ENCODE measurements around the gene TMEM92.

TMEM92 gene

GRCh38 chr17:50311112-50311460 lies 36.8 kb downstream of the TMEM92 start:
- H3K4me1 ChIP-seq (ENCODE audit: control insufficient read depth in 1 of 2, insufficient read depth in 2 of 2, low read length in 2 of 2): no peaks in the 10 kb centered on the region
- H4K12ac ChIP-seq (ENCODE audit: low read depth, low read length): no peak overlapping the region
- no peaks in the 10 kb centered on the region for H3K36me3 ChIP-seq (ENCODE audit: control insufficient read depth in 1 of 2, insufficient read depth in 2 of 2, low read length in 2 of 2)
- no peak overlapping the region for H3K4me3 ChIP-seq (ENCODE audit: low read depth, low read length)
- no peaks in the 10 kb centered on the region for H3K79me1 ChIP-seq (ENCODE audit: low read length)
- H4K8ac ChIP-seq (ENCODE audit: low read depth, low read length): no peak overlapping the region
- H3K27me3 ChIP-seq (ENCODE audit: insufficient read depth, low read length): no peaks in the 10 kb centered on the region
- H3K18ac ChIP-seq (ENCODE audit: low read length): no peak overlapping the region
- H3K9me3 ChIP-seq (ENCODE audit: insufficient read depth, low read depth, low read length): no peaks in the 10 kb centered on the region
- H2BK5ac ChIP-seq (ENCODE audit: low read depth, low read length, poor library complexity): no peak overlapping the region
- no CpG with 5 or more reads among the region's 1 CpG for WGBS (ENCODE audit: extremely low coverage, insufficient coverage, insufficient read length)
- no peak overlapping the region for H3K27ac ChIP-seq (ENCODE audit: low read depth, low read length)
- H2BK12ac ChIP-seq (ENCODE audit: low read length): no peak overlapping the region
- H2AK5ac ChIP-seq (ENCODE audit: low read length): no peak overlapping the region
- no peak overlapping the region for H3K4me2 ChIP-seq (ENCODE audit: low read length)
- no peak overlapping the region for H4K91ac ChIP-seq (ENCODE audit: low read depth, low read length)
- no peak overlapping the region for H2BK120ac ChIP-seq (ENCODE audit: insufficient read depth, low read length, poor library complexity)
- H2AFZ ChIP-seq (ENCODE audit: insufficient read depth, low read length, poor library complexity): no peak overlapping the region
- no peak overlapping the region for H3K9ac ChIP-seq (ENCODE audit: low read length)
- no peak for DNase-seq
- H3K4ac ChIP-seq (ENCODE audit: low read depth, low read length): no peak overlapping the region
- H3K23ac ChIP-seq (ENCODE audit: low read length): no peak overlapping the region
- no peaks in the 10 kb centered on the region for H3K79me2 ChIP-seq (ENCODE audit: control insufficient read depth, insufficient read depth, low read length, poor library complexity)
- no peak overlapping the region for H3K14ac ChIP-seq (ENCODE audit: low read length)

DNA sequence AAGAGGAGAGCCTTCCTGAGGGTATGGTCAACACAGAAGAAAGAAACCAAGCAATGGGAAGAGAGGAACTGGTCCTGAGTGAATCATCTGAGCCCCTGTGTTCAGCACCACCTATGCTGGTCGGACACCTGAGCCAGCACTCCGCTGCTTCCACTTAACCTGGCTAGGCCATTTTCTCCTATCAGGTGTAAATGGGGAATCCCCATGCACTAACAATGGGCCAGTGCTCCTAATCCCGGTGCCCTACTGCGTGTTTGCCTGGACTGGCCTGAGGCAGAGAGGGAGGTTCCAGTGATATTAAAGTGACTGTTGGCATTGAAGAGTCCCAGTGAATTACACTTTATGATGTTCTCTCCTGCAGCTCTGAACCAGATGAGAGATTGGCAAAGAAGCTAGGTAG lies 37.2 kb downstream of the TMEM92 start:
- Histone ChIP-seq H2BK12ac (ENCODE audit: low read length) (no peak overlapping the region), H3K4me1 (ENCODE audit: control insufficient read depth in 1 of 2, insufficient read depth in 2 of 2, low read length in 2 of 2) (no peaks in the 10 kb centered on the region), H4K8ac (ENCODE audit: low read depth, low read length) (no peak overlapping the region), H3K9ac (ENCODE audit: low read length) (no peak overlapping the region), H3K36me3 (ENCODE audit: control insufficient read depth in 1 of 2, insufficient read depth in 2 of 2, low read length in 2 of 2) (no peaks in the 10 kb centered on the region), H2AFZ (ENCODE audit: insufficient read depth, low read length, poor library complexity) (no peak overlapping the region), H3K23ac (ENCODE audit: low read length) (no peak overlapping the region), H3K9me3 (ENCODE audit: insufficient read depth, low read depth, low read length) (no peaks in the 10 kb centered on the region), H3K79me1 (ENCODE audit: low read length) (no peaks in the 10 kb centered on the region), H3K14ac (ENCODE audit: low read length) (no peak overlapping the region), H3K4me2 (ENCODE audit: low read length) (no peak overlapping the region), H3K79me2 (ENCODE audit: control insufficient read depth, insufficient read depth, low read length, poor library complexity) (no peaks in the 10 kb centered on the region), H3K4me3 (ENCODE audit: low read depth, low read length) (no peak overlapping the region), H2AK5ac (ENCODE audit: low read length) (no peak overlapping the region), H2BK5ac (ENCODE audit: low read depth, low read length, poor library complexity) (no peak overlapping the region), H3K18ac (ENCODE audit: low read length) (no peak overlapping the region), H3K27me3 (ENCODE audit: insufficient read depth, low read length) (no peaks in the 10 kb centered on the region), H2BK120ac (ENCODE audit: insufficient read depth, low read length, poor library complexity) (no peak overlapping the region), H3K27ac (ENCODE audit: low read depth, low read length) (no peak overlapping the region), H4K12ac (ENCODE audit: low read depth, low read length) (no peak overlapping the region), H4K91ac (ENCODE audit: low read depth, low read length) (no peak overlapping the region), H3K4ac (ENCODE audit: low read depth, low read length) (no peak overlapping the region)
- DNase-seq: no peak
- no CpG with 5 or more reads among the region's 4 CpGs for whole genome bisulfite sequencing (ENCODE audit: extremely low coverage, insufficient coverage, insufficient read length)

GRCh38 chr17:50312308-50312707 lies 38.0 kb downstream of the TMEM92 start:
- H4K8ac ChIP-seq (ENCODE audit: low read depth, low read length): no peak overlapping the region
- no peaks in the 10 kb centered on the region for H3K4me1 ChIP-seq (ENCODE audit: control insufficient read depth in 1 of 2, insufficient read depth in 2 of 2, low read length in 2 of 2)
- H3K9ac ChIP-seq (ENCODE audit: low read length): no peak overlapping the region
- no peaks in the 10 kb centered on the region for H3K9me3 ChIP-seq (ENCODE audit: insufficient read depth, low read depth, low read length)
- peak overlapping the region; percentile 43 for H3K4me3 ChIP-seq (ENCODE audit: low read depth, low read length)
- no peak overlapping the region for H3K4ac ChIP-seq (ENCODE audit: low read depth, low read length)
- DNase-seq: no peak
- no peaks in the 10 kb centered on the region for H3K27me3 ChIP-seq (ENCODE audit: insufficient read depth, low read length)
- H3K4me2 ChIP-seq (ENCODE audit: low read length): no peak overlapping the region
- no peak overlapping the region for H3K18ac ChIP-seq (ENCODE audit: low read length)
- H3K36me3 ChIP-seq (ENCODE audit: control insufficient read depth in 1 of 2, insufficient read depth in 2 of 2, low read length in 2 of 2): no peaks in the 10 kb centered on the region
- no peak overlapping the region for H2BK120ac ChIP-seq (ENCODE audit: insufficient read depth, low read length, poor library complexity)
- H4K91ac ChIP-seq (ENCODE audit: low read depth, low read length): no peak overlapping the region
- H3K23ac ChIP-seq (ENCODE audit: low read length): no peak overlapping the region
- H3K79me2 ChIP-seq (ENCODE audit: control insufficient read depth, insufficient read depth, low read length, poor library complexity): no peaks in the 10 kb centered on the region
- H2BK5ac ChIP-seq (ENCODE audit: low read depth, low read length, poor library complexity): no peak overlapping the region
- H3K14ac ChIP-seq (ENCODE audit: low read length): no peak overlapping the region
- H2AK5ac ChIP-seq (ENCODE audit: low read length): no peak overlapping the region
- no peak overlapping the region for H4K12ac ChIP-seq (ENCODE audit: low read depth, low read length)
- H3K79me1 ChIP-seq (ENCODE audit: low read length): no peaks in the 10 kb centered on the region
- WGBS (ENCODE audit: extremely low coverage, insufficient coverage, insufficient read length): no CpG with 5 or more reads among the region's 5 CpGs
- H3K27ac ChIP-seq (ENCODE audit: low read depth, low read length): no peak overlapping the region
- no peak overlapping the region for H2AFZ ChIP-seq (ENCODE audit: insufficient read depth, low read length, poor library complexity)
- H2BK12ac ChIP-seq (ENCODE audit: low read length): no peak overlapping the region

- H4K91ac ChIP-seq (ENCODE audit: low read depth, low read length): no peak overlapping the region
- H3K4me3 ChIP-seq (ENCODE audit: low read depth, low read length): no peak overlapping the region
Observed at GRCh38 chr17:50314456-50315011, 40.3 kb downstream of the TMEM92 start.

More at GRCh38 chr17:50314456-50315011, 40.3 kb downstream of the TMEM92 start:
- no peak overlapping the region for H2BK120ac ChIP-seq (ENCODE audit: insufficient read depth, low read length, poor library complexity)
- no peaks in the 10 kb centered on the region for H3K36me3 ChIP-seq (ENCODE audit: control insufficient read depth in 1 of 2, insufficient read depth in 2 of 2, low read length in 2 of 2)
- H4K12ac ChIP-seq (ENCODE audit: low read depth, low read length): no peak overlapping the region
- H3K23ac ChIP-seq (ENCODE audit: low read length): no peak overlapping the region
- no peaks in the 10 kb centered on the region for H3K79me2 ChIP-seq (ENCODE audit: control insufficient read depth, insufficient read depth, low read length, poor library complexity)
- no peaks in the 10 kb centered on the region for H3K79me1 ChIP-seq (ENCODE audit: low read length)
- no peak overlapping the region for H3K27ac ChIP-seq (ENCODE audit: low read depth, low read length)
- H3K18ac ChIP-seq (ENCODE audit: low read length): no peak overlapping the region
- H2BK12ac ChIP-seq (ENCODE audit: low read length): no peak overlapping the region
- no peak overlapping the region for H3K9ac ChIP-seq (ENCODE audit: low read length)
- no peak overlapping the region for H2BK5ac ChIP-seq (ENCODE audit: low read depth, low read length, poor library complexity)
- no peak overlapping the region for H2AFZ ChIP-seq (ENCODE audit: insufficient read depth, low read length, poor library complexity)
- H4K8ac ChIP-seq (ENCODE audit: low read depth, low read length): no peak overlapping the region
- H3K4ac ChIP-seq (ENCODE audit: low read depth, low read length): no peak overlapping the region
- H3K27me3 ChIP-seq (ENCODE audit: insufficient read depth, low read length): no peaks in the 10 kb centered on the region
- no CpG with 5 or more reads among the region's 6 CpGs for WGBS (ENCODE audit: extremely low coverage, insufficient coverage, insufficient read length)
- no peak overlapping the region for H3K14ac ChIP-seq (ENCODE audit: low read length)
- H3K4me1 ChIP-seq (ENCODE audit: control insufficient read depth in 1 of 2, insufficient read depth in 2 of 2, low read length in 2 of 2): peaks cover 17 to 19% of the 10 kb centered on the region in 2 experiments
- no peak overlapping the region for H3K4me2 ChIP-seq (ENCODE audit: low read length)
- DNase-seq: no peak
- H3K9me3 ChIP-seq (ENCODE audit: insufficient read depth, low read depth, low read length): no peaks in the 10 kb centered on the region
- H2AK5ac ChIP-seq (ENCODE audit: low read length): no peak overlapping the region

Data from trophoblast cell (in vitro differentiated cells and primary cell).